HepG2 (cell line): ENCODE results near the gene ADGRG6. TPM values are rescaled to one million over a fixed set of nuclear protein-coding genes. Genes with fewer than 3 reads are reported as not detected.

Source experiments
- BATF2 ChIP-seq: sonication (generic); formaldehyde crosslinking; IDR thresholded peaks from 2 replicates; pipeline ENCODE4 v1.8.0; 2022; ENCODE audit warnings: mild to moderate bottlenecking, missing genetic modification reagents, moderate library complexity
- CSRNP2 ChIP-seq: sonication (generic); formaldehyde crosslinking; conservative IDR thresholded peaks from 2 replicates; pipeline ENCODE4 v1.8.0; 2022; ENCODE audit warnings: low read depth, missing genetic modification reagents
- GTF2F1 ChIP-seq: fragments of 150-350 bp; IDR thresholded peaks from 2 replicates; pipeline ENCODE4 v1.6.1; 2014; ENCODE audit warnings: low read length
- KDM5B ChIP-seq: sonication (generic); formaldehyde crosslinking; IDR thresholded peaks from 2 replicates; pipeline ENCODE4 v1.4.0; 2020; ENCODE audit warnings: missing genetic modification reagents, mild to moderate bottlenecking, borderline replicate concordance
- MAFF ChIP-seq: IDR thresholded peaks from 2 replicates; pipeline ENCODE4 v1.6.1; 2011; ENCODE audit warnings: low read depth, low read length, improper control_type of control experiment
- MAFK ChIP-seq, 2 experiments: IDR thresholded peaks in 1 of 2; conservative IDR thresholded peaks in 1 of 2; 2 replicates each; pipeline ENCODE4 v1.6.1; 2011; ENCODE audit warnings: improper control_type of control experiment in 2 of 2, low read length in 2 of 2
- SYNCRIP ChIP-seq: fragments of 200-400 bp; formaldehyde crosslinking; IDR thresholded peaks from 2 replicates; pipeline ENCODE4 v1.6.1; 2018; ENCODE audit warnings: mild to moderate bottlenecking, low read depth, low read length; ENCODE audit not compliant: insufficient read depth
- ZBTB3 ChIP-seq: sonication (generic); formaldehyde crosslinking; IDR thresholded peaks from 2 replicates; pipeline ENCODE4 v1.4.0; 2020; ENCODE audit warnings: low read depth, mild to moderate bottlenecking, moderate library complexity, missing genetic modification reagents, borderline replicate concordance
- ZBTB33 ChIP-seq: sonication (generic); formaldehyde crosslinking; IDR thresholded peaks from 2 replicates; pipeline ENCODE4 v1.4.0; 2020; ENCODE audit warnings: missing genetic modification reagents
- ZFX ChIP-seq: sonication (generic); formaldehyde crosslinking; IDR thresholded peaks from 2 replicates; pipeline ENCODE4 v1.4.0; 2020; ENCODE audit warnings: mild to moderate bottlenecking, low read depth, missing genetic modification reagents, moderate library complexity
- ZNF597 ChIP-seq: sonication (generic); formaldehyde crosslinking; IDR thresholded peaks from 2 replicates; pipeline ENCODE4 v1.5.0; 2020; ENCODE audit warnings: missing genetic modification reagents
- ZNF614 ChIP-seq: IDR thresholded peaks from 2 replicates; pipeline ENCODE4 v1.6.1; 2018; ENCODE audit warnings: missing biosample characterization, missing genetic modification reagents, inconsistent platforms, borderline replicate concordance
- ZNF652 ChIP-seq: IDR thresholded peaks from 2 replicates; pipeline ENCODE4 v1.6.1; 2016; ENCODE audit warnings: low read depth, borderline replicate concordance
- ZNF687 ChIP-seq: sonication (generic); formaldehyde crosslinking; IDR thresholded peaks from 2 replicates; pipeline ENCODE4 v1.5.1; 2020; ENCODE audit warnings: mild to moderate bottlenecking, missing genetic modification reagents, moderate library complexity
- ZNF691 ChIP-seq: sonication (generic); formaldehyde crosslinking; IDR thresholded peaks from 2 replicates; pipeline ENCODE4 v1.4.0; 2020; ENCODE audit warnings: missing genetic modification reagents, low read depth, mild to moderate bottlenecking, borderline replicate concordance
- polyA plus RNA-seq, 8 experiments: library from polyadenylated mRNA; depleted of rRNA in 3 of 8; stranded (reverse) in 7 of 8; unstranded in 1 of 8; fragments of >200 nt; fragmentation: Illumina TruSeq in 4 of 8; extraction: Trizol in 4 of 8; gene quantifications; 2 replicates each; pipeline versions ENCODE4 v1.2.1 to v1.2.3, GENCODE V29; 2011 to 2016; ENCODE audit warnings: low read depth in 4 of 8, missing spikeins in 1 of 8, mixed read lengths in 1 of 8; ENCODE audit not compliant: insufficient read depth in 1 of 8
- total RNA-seq, 5 experiments: library from RNA; depleted of rRNA; stranded (reverse); fragments of >200 nt; fragmentation: Illumina TruSeq; extraction: Trizol; gene quantifications; 2 replicates each; pipeline ENCODE4 v1.2.3, GENCODE V29; 2016; ENCODE audit warnings: low read depth in 1 of 5

The ADGRG6 gene
- total and polyA plus RNA-seq, 2 of the 13 experiments (the other 11 are each of a cell fraction or from before 2014, with no cell fraction given), result 129 to 249 TPM

GRCh38 chr6:142407685-142408273, 106.0 kb downstream of the ADGRG6 start (continued):
- TF ChIP-seq CSRNP2 (CRISPR knock-in tag) (no peak), BATF2 (CRISPR knock-in tag) (no peak), GTF2F1 (no peak), MAFK (conservative IDR thresholded peaks at IDR 0.05 in 1 of 2, IDR thresholded peaks at IDR 0.05 in 1 of 2; ENCODE audit: low read length in 2 of 2) (peak; percentile 43 to 74; a peak in 2 of 4 replicates), ZBTB3 (CRISPR knock-in tag) (no peak), ZFX (CRISPR knock-in tag) (no peak), ZNF691 (no peak), ZNF687 (CRISPR knock-in tag) (no peak), ZBTB33 (CRISPR knock-in tag) (no peak), ZNF652 (CRISPR knock-in tag) (no peak), ZNF597 (CRISPR knock-in tag) (no peak), ZNF614 (CRISPR knock-in tag) (no peak), MAFF (peak; percentile 38; the same call in 1 of the 2 replicates), KDM5B (no peak), SYNCRIP (no peak)
